H1 (cell line): ENCODE results near the gene TUBA8. TPM values are rescaled to one million over a fixed set of nuclear protein-coding genes. Genes with fewer than 3 reads are reported as not detected.

ENCODE experiments used
- CTCF ChIA-PET: fragments of 300-600 bp; sonication (Branson Sonifier 250); formaldehyde crosslinking; loops from one replicate; lab custom pipeline; 2021; ENCODE audit not compliant: partially characterized antibody; lab: Charles Lee
- POLR2A ChIA-PET: fragments of 300-600 bp; sonication (Branson Sonifier 250); formaldehyde crosslinking; loops from one replicate; lab custom pipeline; 2021; ENCODE audit warnings: inconsistent platforms; ENCODE audit not compliant: partially characterized antibody; lab: Charles Lee
- DNase-seq, 2 experiments: peaks; one replicate each; pipeline versions ENCODE4 v3.0.0 to v3.0.0-alpha.2; 2010 to 2022; ENCODE audit warnings: low spot score in 2 of 2, low read depth in 1 of 2, mixed read lengths in 1 of 2
- FAIRE-seq: peaks from 2 replicates; lab custom pipeline; 2011; peaks lifted over from hg19 to GRCh38; lab: Jason Lieb, UNC
- H2AFZ ChIP-seq: 2 replicates; pipeline ENCODE4 v1.8.1; 2012; ENCODE audit warnings: low read length, inconsistent platforms
- H2AK5ac ChIP-seq: 2 replicates; pipeline ENCODE4 v1.6.1; 2013; ENCODE audit warnings: low read depth, low read length
- H2BK120ac ChIP-seq: replicated peaks from 2 replicates; pipeline ENCODE3; 2013; ENCODE audit warnings: low read depth, low read length, inconsistent platforms
- H2BK12ac ChIP-seq: 2 replicates; pipeline ENCODE4 v1.6.1; 2013; ENCODE audit warnings: low read depth, low read length
- H2BK15ac ChIP-seq: 2 replicates; pipeline ENCODE4 v1.6.1; 2013; ENCODE audit warnings: low read length
- H2BK20ac ChIP-seq: 2 replicates; pipeline ENCODE4 v1.6.1; 2013; ENCODE audit warnings: low read length
- H2BK5ac ChIP-seq: 2 replicates; pipeline ENCODE4 v1.6.1; 2013; ENCODE audit warnings: low read depth, low read length
- H3K14ac ChIP-seq: 2 replicates; pipeline ENCODE4 v1.6.1; 2013; ENCODE audit warnings: inconsistent platforms; ENCODE audit not compliant: insufficient read length
- H3K18ac ChIP-seq: 2 replicates; pipeline ENCODE4 v1.6.1; 2013; ENCODE audit warnings: low read length; ENCODE audit errors: extremely low read depth
- H3K23ac ChIP-seq: 2 replicates; pipeline ENCODE4 v1.6.1; 2013; ENCODE audit warnings: inconsistent platforms; ENCODE audit not compliant: insufficient read length
- H3K23me2 ChIP-seq: 2 replicates; pipeline ENCODE4 v1.6.1; 2013; ENCODE audit warnings: low read depth, low read length
- H3K27ac ChIP-seq: 2 replicates; pipeline ENCODE4 v1.6.1; 2011; ENCODE audit warnings: low read depth, low read length, inconsistent platforms
- H3K27me3 ChIP-seq, 4 experiments: replicated peaks in 1 of 4; 1 replicate in 1 of 4; 2 replicates in 3 of 4; pipeline versions ENCODE4 v1.6.1 to v1.8.1; 2011 to 2013; ENCODE audit warnings: low read length in 3 of 4, mild to moderate bottlenecking in 3 of 4, inconsistent platforms in 2 of 4, mixed read lengths in 2 of 4, moderate library complexity in 1 of 4; ENCODE audit not compliant: control insufficient read depth in 3 of 4, insufficient read depth in 3 of 4; ENCODE audit errors: extremely low read depth in 1 of 4
- H3K36me3 ChIP-seq, 4 experiments: 2 replicates each; pipeline versions ENCODE4 v1.6.1 to v1.8.1; 2011 to 2013; ENCODE audit warnings: mild to moderate bottlenecking in 4 of 4, low read length in 3 of 4, moderate library complexity in 2 of 4, control low read depth in 1 of 4, inconsistent platforms in 1 of 4; ENCODE audit not compliant: insufficient read depth in 4 of 4, control insufficient read depth in 2 of 4
- H3K4ac ChIP-seq: replicated peaks from 2 replicates; pipeline ENCODE3; 2013; ENCODE audit warnings: low read length, low read depth, mixed read lengths, inconsistent platforms; ENCODE audit not compliant: insufficient read length
- H3K4me1 ChIP-seq, 4 experiments: replicated peaks in 1 of 4; 1 replicate in 1 of 4; 2 replicates in 3 of 4; pipeline versions ENCODE4 v1.6.1 to v1.8.1; 2011 to 2013; ENCODE audit warnings: low read length in 3 of 4, inconsistent platforms in 2 of 4, mixed read lengths in 1 of 4; ENCODE audit not compliant: insufficient read depth in 4 of 4, control insufficient read depth in 3 of 4
- H3K4me2 ChIP-seq, 2 experiments: 2 replicates each; pipeline versions ENCODE4 v1.6.1 to v1.8.1; 2011 to 2013; ENCODE audit warnings: low read depth in 2 of 2, low read length in 2 of 2, control low read depth in 1 of 2, inconsistent platforms in 1 of 2, mild to moderate bottlenecking in 1 of 2; ENCODE audit not compliant: insufficient read depth in 1 of 2
- H3K4me3 ChIP-seq, 4 experiments: fragments of 200-600, 300-600 bp in 1 of 4; sonication (generic), shearing (Covaris generic), sonication (Bioruptor Twin) in 1 of 4; 2 replicates each; pipeline versions ENCODE4 v1.5.1 to v1.8.1; 2011 to 2016; ENCODE audit warnings: low read length in 4 of 4, low read depth in 3 of 4, control low read depth in 2 of 4, inconsistent platforms in 2 of 4, mild to moderate bottlenecking in 2 of 4, mixed read lengths in 1 of 4, moderate library complexity in 1 of 4; ENCODE audit not compliant: insufficient read depth in 2 of 4; ENCODE audit errors: extremely low read depth in 1 of 4
- H3K56ac ChIP-seq: replicated peaks from 2 replicates; pipeline ENCODE3; 2013; ENCODE audit warnings: low read depth, mild to moderate bottlenecking, mixed read lengths, low read length, inconsistent platforms; ENCODE audit not compliant: insufficient read length
- H3K79me1 ChIP-seq: 2 replicates; pipeline ENCODE4 v1.6.1; 2013; ENCODE audit warnings: low read depth, low read length, control low read depth
- H3K79me2 ChIP-seq, 2 experiments: 2 replicates each; pipeline versions ENCODE4 v1.6.1 to v1.8.1; 2012 to 2013; ENCODE audit warnings: low read length in 2 of 2, mild to moderate bottlenecking in 2 of 2, inconsistent platforms in 1 of 2; ENCODE audit not compliant: insufficient read depth in 2 of 2, control insufficient read depth in 1 of 2
- H3K9ac ChIP-seq, 4 experiments: replicated peaks in 1 of 4; 1 replicate in 1 of 4; 2 replicates in 3 of 4; pipeline versions ENCODE4 v1.6.1 to v1.8.1; 2011 to 2013; ENCODE audit warnings: low read depth in 3 of 4, low read length in 3 of 4, control low read depth in 2 of 4, mild to moderate bottlenecking in 2 of 4, moderate library complexity in 2 of 4, inconsistent platforms in 1 of 4; ENCODE audit errors: extremely low read depth in 1 of 4
- H3K9me3 ChIP-seq, 2 experiments: 2 replicates each; pipeline versions ENCODE4 v1.6.1 to v1.8.1; 2012 to 2013; ENCODE audit warnings: mild to moderate bottlenecking in 2 of 2, moderate library complexity in 2 of 2, control low read depth in 1 of 2, inconsistent platforms in 1 of 2, low read depth in 1 of 2, low read length in 1 of 2, mixed read lengths in 1 of 2; ENCODE audit not compliant: insufficient read depth in 2 of 2
- H4K20me1 ChIP-seq, 2 experiments: replicated peaks in 1 of 2; 2 replicates each; pipeline versions ENCODE3 to v1.8.1; 2011 to 2013; ENCODE audit warnings: inconsistent platforms in 2 of 2, low read length in 2 of 2, mild to moderate bottlenecking in 1 of 2; ENCODE audit not compliant: insufficient read depth in 2 of 2, control insufficient read depth in 1 of 2
- H4K5ac ChIP-seq: 2 replicates; pipeline ENCODE4 v1.6.1; 2013; ENCODE audit warnings: low read length, low read depth, mixed read lengths, inconsistent platforms; ENCODE audit not compliant: insufficient read length
- H4K8ac ChIP-seq: 2 replicates; pipeline ENCODE4 v1.8.0; 2013; ENCODE audit warnings: mild to moderate bottlenecking, moderate library complexity, low read length, inconsistent platforms; ENCODE audit not compliant: insufficient read depth; ENCODE audit errors: extremely low read depth
- H4K91ac ChIP-seq: replicated peaks from 2 replicates; pipeline ENCODE3; 2013; ENCODE audit warnings: low read length, mixed read lengths, inconsistent platforms; ENCODE audit not compliant: insufficient read length
- BACH1 ChIP-seq: IDR thresholded peaks from 2 replicates; pipeline ENCODE4 v1.6.1; 2012; ENCODE audit warnings: low read length, improper control_type of control experiment
- BRCA1 ChIP-seq: IDR thresholded peaks from 2 replicates; pipeline ENCODE4 v1.6.1; 2012; ENCODE audit warnings: low read depth, low read length, improper control_type of control experiment
- CTBP2 ChIP-seq: IDR thresholded peaks from 2 replicates; pipeline ENCODE4 v1.7.0; 2011; ENCODE audit warnings: borderline replicate concordance, mild to moderate bottlenecking, moderate library complexity, mixed read lengths, low read length; ENCODE audit not compliant: insufficient read depth, insufficient read length
- CTCF ChIP-seq, 3 experiments: IDR thresholded peaks; 1 replicate in 2 of 3; 2 replicates in 1 of 3; pipeline versions ENCODE4 v1.5.1 to v1.6.1; 2011; ENCODE audit warnings: low read length in 3 of 3, mild to moderate bottlenecking in 3 of 3, inconsistent platforms in 2 of 3, low read depth in 1 of 3, moderate library complexity in 1 of 3; ENCODE audit not compliant: insufficient read depth in 1 of 3; ENCODE audit errors: control extremely low read depth in 1 of 3
- EP300 ChIP-seq, 2 experiments: IDR thresholded peaks; 1 replicate in 1 of 2; 2 replicates in 1 of 2; pipeline ENCODE4 v1.6.1; 2011 to 2012; ENCODE audit warnings: low read depth in 2 of 2, low read length in 2 of 2, mild to moderate bottlenecking in 2 of 2, borderline replicate concordance in 1 of 2, inconsistent platforms in 1 of 2, moderate library complexity in 1 of 2
- PHF8 ChIP-seq: fragments of 200-600 bp; sonication (generic); conservative IDR thresholded peaks from 2 replicates; pipeline ENCODE4 v1.7.1; 2012; ENCODE audit warnings: low read depth, mild to moderate bottlenecking, inconsistent platforms, low read length, moderate library complexity
- RBBP5 ChIP-seq: IDR thresholded peaks from 2 replicates; pipeline ENCODE4 v1.7.1; 2012; ENCODE audit warnings: low read depth, mild to moderate bottlenecking, inconsistent platforms, low read length, moderate library complexity, borderline replicate concordance
- SIRT6 ChIP-seq: IDR thresholded peaks from one replicate; pipeline ENCODE4 v1.7.1; 2012; ENCODE audit warnings: low read length, inconsistent platforms
- TAF1 ChIP-seq: IDR thresholded peaks from 2 replicates; pipeline ENCODE4 v1.6.1; 2011; ENCODE audit warnings: mild to moderate bottlenecking, low read depth, low read length
- TEAD4 ChIP-seq: IDR thresholded peaks from 2 replicates; pipeline ENCODE4 v1.6.1; 2012; ENCODE audit warnings: low read depth, low read length, inconsistent platforms, mixed read lengths
- ZNF274 ChIP-seq: IDR thresholded peaks from 2 replicates; pipeline ENCODE4 v1.7.0; 2012; ENCODE audit warnings: low read length, borderline replicate concordance; ENCODE audit errors: extremely low read depth
- WGBS, 2 experiments: shearing (Covaris generic) in 1 of 2; methylation state at CpG; one replicate each; pipeline versions ENCODE4 v1.1.6 to v1.1.7; 2013 to 2015; ENCODE audit warnings: low lambda C conversion rate in 2 of 2, mixed read lengths in 2 of 2, inconsistent platforms in 1 of 2, low coverage in 1 of 2, missing lambda C conversion rate in 1 of 2; ENCODE audit not compliant: insufficient replicate concordance in 2 of 2, insufficient coverage in 1 of 2, insufficient read length in 1 of 2; ENCODE audit errors: extremely low coverage in 1 of 2, missing lambda C conversion rate in 1 of 2; 5-methylcytosine and 5-hydroxymethylcytosine counted together
- polyA plus RNA-seq, 7 experiments: library from polyadenylated mRNA; depleted of rRNA in 3 of 7; stranded (reverse) in 5 of 7; unstranded in 2 of 7; fragments of >200 nt in 5 of 7; fragments of 200-250 nt in 2 of 7; gene quantifications; 1 replicate in 5 of 7; 2 replicates in 1 of 7; 4 replicates in 1 of 7; pipeline versions ENCODE4 v1.2.1 to v1.2.3, GENCODE V29; 2011 to 2013; ENCODE audit warnings: missing spikeins in 2 of 7, mixed read lengths in 2 of 7
- total RNA-seq: library from RNA; stranded (reverse); fragmentation: NEBNext Ultra II Directional; extraction: Animal tissue kit (Norgen Biotek cat#: 25700); gene quantifications from 2 replicates; pipeline ENCODE4 v1.2.1, GENCODE V29; 2021

The TUBA8 gene
- total and polyA plus RNA-seq, 2 of the 8 experiments (the other 6 are each of a cell fraction or from before 2014, with no cell fraction given), result 1.0 to 4.0 TPM

- POLR2A ChIA-PET, result no interaction called here
These were observed 13.8 kb upstream of the TUBA8 start for GRCh38 chr22:18096823-18097222.

More at GRCh38 chr22:18096823-18097222, 13.8 kb upstream of the TUBA8 start:
- FAIRE-seq (no peak), DNase-seq (no peak)
- H3K36me3 ChIP-seq, result peaks cover 0 to 6% (median 2%) of the 10 kb centered on the region in 4 experiments; a peak in 1 of 8 replicates
- no peaks in the 10 kb centered on the region for H3K27me3 ChIP-seq
- no peaks in the 10 kb centered on the region for H4K20me1 ChIP-seq
- no peak overlapping the region for H4K91ac ChIP-seq
- no peak overlapping the region for H3K14ac ChIP-seq
- no peak overlapping the region for H2BK12ac ChIP-seq
- H4K5ac ChIP-seq, result no peak overlapping the region
- H3K4me3 ChIP-seq, result no peak overlapping the region
- no peak overlapping the region for H3K56ac ChIP-seq
- no peak overlapping the region for H3K4me2 ChIP-seq
- WGBS, 2 experiments, result 60% methylated on average over 3 of the region's 3 CpGs; no CpG with 5 or more reads in 1 of the 2 experiments
- H2BK20ac ChIP-seq, result no peak overlapping the region
- H3K18ac ChIP-seq, result no peak overlapping the region
- H2BK5ac ChIP-seq, result no peak overlapping the region
- H3K27ac ChIP-seq, result no peak overlapping the region
- H3K79me1 ChIP-seq, result no peaks in the 10 kb centered on the region
- H3K9me3 ChIP-seq, result no peaks in the 10 kb centered on the region
- H3K4me1 ChIP-seq, result no peaks in the 10 kb centered on the region
- no peaks in the 10 kb centered on the region for H3K79me2 ChIP-seq
- no peak overlapping the region for H2BK15ac ChIP-seq
- H2AFZ ChIP-seq, result no peak overlapping the region
- CTCF ChIA-PET, result interaction anchor here (0.7 to 1.2 kb wide), 2 partner anchors 17 to 20 kb away, joined by 3 read pairs; no protein-coding TSS in a partner anchor
- no peaks in the 10 kb centered on the region for H3K23me2 ChIP-seq
- no peak overlapping the region for H4K8ac ChIP-seq
- H2BK120ac ChIP-seq, result no peak overlapping the region
- H3K23ac ChIP-seq, result no peak overlapping the region
- no peak overlapping the region for H3K9ac ChIP-seq
- no peak overlapping the region for H3K4ac ChIP-seq
- TF ChIP-seq EP300 (IDR thresholded peaks at IDR 0.05; ENCODE audit: borderline replicate concordance in 1 of 2, low read depth in 2 of 2, low read length in 2 of 2) (no peak), BACH1 (no peak), CTCF (IDR thresholded peaks at IDR 0.05; ENCODE audit: control extremely low read depth in 1 of 3, insufficient read depth in 1 of 3, low read depth in 1 of 3, low read length in 3 of 3) (no peak), TEAD4 (no peak), RBBP5 (no peak), SIRT6 (no peak), BRCA1 (no peak), CTBP2 (no peak), ZNF274 (no peak), PHF8 (no peak), TAF1 (no peak)
- H2AK5ac ChIP-seq, result no peak overlapping the region
